Measurements from ENCODE around the gene DNAAF3.
"Not testable (repeated sequence)": the region's sequence is repeated elsewhere in the genome, so short reads cannot be mapped to it uniquely, and the experiment has no call there.

DNAAF3 gene

DNA sequence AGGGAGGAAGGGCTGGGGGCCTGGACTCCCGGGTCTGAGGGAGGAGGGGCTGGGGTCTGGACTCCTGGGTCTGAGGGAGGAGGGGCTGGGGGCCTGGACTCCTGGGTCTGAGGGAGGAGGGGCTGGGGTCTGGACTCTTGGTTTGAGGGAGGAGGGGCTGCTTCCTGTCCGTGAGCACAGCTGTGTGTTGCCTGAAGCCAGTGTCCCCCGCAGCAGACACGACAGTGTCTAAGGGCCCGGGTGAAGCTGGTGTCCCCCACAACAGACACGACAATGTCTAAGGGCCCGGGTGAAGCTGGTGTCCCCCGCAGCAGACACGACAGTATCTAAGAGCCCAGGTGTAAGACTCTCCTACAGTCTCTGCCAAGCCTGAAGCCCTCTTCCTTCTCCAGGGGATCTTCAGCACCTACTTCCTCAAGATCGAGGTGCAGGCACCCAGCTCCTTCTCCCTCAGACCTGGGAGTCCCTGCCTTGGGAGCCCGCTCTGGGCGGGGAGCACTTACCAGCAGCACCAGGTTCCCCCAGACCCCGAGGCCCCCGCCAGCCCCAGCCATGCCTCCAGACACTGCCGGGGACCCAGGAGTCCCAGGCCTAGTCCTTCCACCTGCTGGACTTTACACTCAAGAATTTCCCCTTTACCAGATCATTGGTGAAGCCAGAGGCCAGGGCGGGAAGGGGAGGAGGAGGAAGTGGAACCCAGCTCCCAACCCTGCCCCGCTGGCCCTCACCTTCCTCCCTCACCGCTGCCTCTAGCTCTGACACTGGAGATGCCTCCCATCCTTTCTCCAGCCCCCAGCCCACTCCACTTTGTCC, 42.7 kb upstream of the DNAAF3 start, which contains the start of gene PTPRH:
Gene PTPRH (minus strand): TSS at position 622 of the 813 bp plus-strand sequence. CDS start 68 bp downstream, at position 554.
- no peak within 1 kb of the TSS for H3K27ac ChIP-seq (ENCODE audit: low read length)
- no peak within 1 kb of the TSS for H3K4me3 ChIP-seq (ENCODE audit: low read length)
- H3K4me2 ChIP-seq (ENCODE audit: low read length) = no peak within 1 kb of the TSS; the same call in 1 of the 2 replicates
- no peaks in the 10 kb centered on the region for H3K4me1 ChIP-seq (ENCODE audit: low read length)
- no peak within 1 kb of the TSS for H2AFZ ChIP-seq (ENCODE audit: low read depth, low read length)
- TF ChIP-seq EZH2phosphoT487 (IDR thresholded peaks at IDR 0.05; ENCODE audit: low read depth) = no peak
- no peak for TF ChIP-seq CTCF (IDR thresholded peaks at IDR 0.05; ENCODE audit: low read depth, low read length)
- peaks cover 7% of the 10 kb centered on the region for H3K27me3 ChIP-seq (ENCODE audit: low read depth, low read length)
- H3K9ac ChIP-seq (ENCODE audit: low read length) = no peak within 1 kb of the TSS
- peaks cover 7% of the 10 kb centered on the region for H3K9me3 ChIP-seq (ENCODE audit: insufficient read depth, low read length)
- no peaks in the 10 kb centered on the region for H4K20me1 ChIP-seq (ENCODE audit: insufficient read depth, low read length)
- no peaks in the 10 kb centered on the region for H3K36me3 ChIP-seq (replicated peaks; ENCODE audit: low read depth, low read length)
- no peaks in the 10 kb centered on the region for H3K79me2 ChIP-seq (ENCODE audit: low read length)

- Histone ChIP-seq H3K27ac (ENCODE audit: low read length) (no peak overlapping the region), H3K4me1 (ENCODE audit: low read length) (no peaks in the 10 kb centered on the region), H3K4me2 (ENCODE audit: low read length) (no peak overlapping the region; the same call in 1 of the 2 replicates), H3K36me3 (replicated peaks; ENCODE audit: low read depth, low read length) (no peaks in the 10 kb centered on the region), H3K9me3 (ENCODE audit: insufficient read depth, low read length) (no peaks in the 10 kb centered on the region), H3K79me2 (ENCODE audit: low read length) (no peaks in the 10 kb centered on the region), H3K4me3 (ENCODE audit: low read length) (no peak overlapping the region), H4K20me1 (ENCODE audit: insufficient read depth, low read length) (no peaks in the 10 kb centered on the region), H3K9ac (ENCODE audit: low read length) (no peak overlapping the region), H3K27me3 (ENCODE audit: low read depth, low read length) (peaks cover 14% of the 10 kb centered on the region), H2AFZ (ENCODE audit: low read depth, low read length) (no peak overlapping the region)
- no peak for TF ChIP-seq EZH2phosphoT487 (IDR thresholded peaks at IDR 0.05; ENCODE audit: low read depth)
- no peak for TF ChIP-seq CTCF (IDR thresholded peaks at IDR 0.05; ENCODE audit: low read depth, low read length)
Observed at GRCh38 chr19:55206664-55207500, 40.5 kb upstream of the DNAAF3 start.

- peaks cover 18% of the 10 kb centered on the region for H3K27me3 ChIP-seq (ENCODE audit: low read depth, low read length)
- not testable (repeated sequence) for H3K36me3 ChIP-seq (replicated peaks; ENCODE audit: low read depth, low read length)
Observed at GRCh38 chr19:55202199-55202598, 35.8 kb upstream of the DNAAF3 start.

More at GRCh38 chr19:55202199-55202598, 35.8 kb upstream of the DNAAF3 start:
- not testable (repeated sequence) for H3K4me3 ChIP-seq (ENCODE audit: low read length); H3K4me2 ChIP-seq (ENCODE audit: low read length); H3K9ac ChIP-seq (ENCODE audit: low read length); H2AFZ ChIP-seq (ENCODE audit: low read depth, low read length); H3K27ac ChIP-seq (ENCODE audit: low read length); H3K4me1 ChIP-seq (ENCODE audit: low read length); H4K20me1 ChIP-seq (ENCODE audit: insufficient read depth, low read length); H3K79me2 ChIP-seq (ENCODE audit: low read length); H3K9me3 ChIP-seq (ENCODE audit: insufficient read depth, low read length)
- peak; percentile 15; the same call in 1 of the 2 replicates for TF ChIP-seq CTCF (IDR thresholded peaks at IDR 0.05; ENCODE audit: low read depth, low read length)
